Measurements from ENCODE around the gene APLP2. TPM values are rescaled to one million over a fixed set of nuclear protein-coding genes. Genes with fewer than 3 reads are reported as not detected.

The APLP2 gene
- total and polyA plus RNA-seq, 9 of the 15 experiments (the other 6 are each of a cell fraction or from before 2014, with no cell fraction given): 17.4 to 164 (median 118) TPM

- TF ChIP-seq EGR1 (conservative IDR thresholded peaks at IDR 0.05) (peak; percentile 69), RB1 (IDR thresholded peaks at IDR 0.05; ENCODE audit: low read depth) (peak; percentile 29; the same call in 1 of the 2 replicates), CHD7 (IDR thresholded peaks at IDR 0.05; ENCODE audit: low read depth, low read length) (no peak), GMEB1 (CRISPR knock-in tag; IDR thresholded peaks at IDR 0.05) (peak; percentile 12; the same call in 1 of the 2 replicates), ATF6 (CRISPR knock-in tag; IDR thresholded peaks at IDR 0.05) (0 out of 2 replicates have a peak, but pooled peaks have one; percentile 7), NR4A1 (CRISPR knock-in tag; IDR thresholded peaks at IDR 0.05) (no peak), NR4A1 (tag; IDR thresholded peaks at IDR 0.05) (no peak), ZBTB33 (CRISPR knock-in tag; IDR thresholded peaks at IDR 0.05) (peak; percentile 96), ZNF174 (CRISPR knock-in tag; IDR thresholded peaks at IDR 0.05) (no peak), NRF1 (conservative IDR thresholded peaks at IDR 0.05 in 1 of 2, IDR thresholded peaks at IDR 0.05 in 1 of 2) (peak; percentile 66 to 67)
These were observed 572 bp upstream of the APLP2 start (continued) for GRCh38 chr11:130068986-130069658.
